SJSA1 (cell line): ENCODE results near the gene PHLDA2. TPM values are rescaled to one million over a fixed set of nuclear protein-coding genes. Genes with fewer than 3 reads are reported as not detected.

Experiments used
- DNase-seq, 2 experiments: peaks; one replicate each; pipeline ENCODE4 v3.0.0-alpha.2; 2015 to 2020; ENCODE audit warnings: low spot score in 2 of 2, low read depth in 1 of 2
- H3K27ac ChIP-seq: fragments of 250-450 bp; sonication (Bioruptor Pico); 2 replicates; pipeline ENCODE4 v1.5.1; 2020; ENCODE audit warnings: mild to moderate bottlenecking, moderate library complexity
- H3K27me3 ChIP-seq: fragments of 250-450 bp; sonication (Bioruptor Pico); replicated peaks from 2 replicates; pipeline ENCODE4 v1.5.1; 2020; ENCODE audit warnings: mild to moderate bottlenecking, moderate library complexity
- H3K36me3 ChIP-seq: fragments of 250-450 bp; sonication (Bioruptor Pico); 2 replicates; pipeline ENCODE4 v1.5.1; 2020; ENCODE audit warnings: mild to moderate bottlenecking
- H3K4me1 ChIP-seq: fragments of 250-450 bp; sonication (Bioruptor Pico); replicated peaks from 2 replicates; pipeline ENCODE4 v1.6.1; 2021; ENCODE audit warnings: mild to moderate bottlenecking
- H3K4me3 ChIP-seq: fragments of 250-450 bp; sonication (Bioruptor Pico); 2 replicates; pipeline ENCODE4 v1.5.1; 2020; ENCODE audit warnings: mild to moderate bottlenecking
- H3K9me3 ChIP-seq: fragments of 250-450 bp; sonication (Bioruptor Pico); replicated peaks from 2 replicates; pipeline ENCODE4 v1.5.1; 2020; ENCODE audit warnings: mild to moderate bottlenecking
- total RNA-seq: library from RNA; depleted of rRNA; stranded (reverse); fragments of >200 nt; shearing (Covaris generic); gene quantifications from 2 replicates; pipeline ENCODE4 v1.2.3, GENCODE V29; 2014; rRNA removed

PHLDA2 gene
- total RNA-seq, result 28.0 and 34.6 TPM in 2 replicates

GRCh38 chr11:2928605-2929530 lies at the start of gene PHLDA2:
Gene PHLDA2 (minus strand): TSS chr11:2929420. CDS start chr11:2929364, 56 bp downstream.
- Histone ChIP-seq H3K9me3 (no peaks in the 10 kb centered on the region), H3K4me3 (peak within 1 kb of the TSS; percentile 58), H3K27ac (peak within 1 kb of the TSS; percentile 72), H3K36me3 (peaks cover 15% of the 10 kb centered on the region), H3K4me1 (peaks cover 54% of the 10 kb centered on the region), H3K27me3 (no peaks in the 10 kb centered on the region)
- DNase-seq, result peak; percentile 78 to 87

GRCh38 chr11:2977113-2977512 lies 47.9 kb upstream of the PHLDA2 start:
- no peak for DNase-seq
- H3K27me3 ChIP-seq, result no peaks in the 10 kb centered on the region
- no peak overlapping the region for H3K27ac ChIP-seq
- no peaks in the 10 kb centered on the region for H3K4me1 ChIP-seq
- H3K9me3 ChIP-seq, result no peaks in the 10 kb centered on the region
- H3K36me3 ChIP-seq, result peaks cover 88% of the 10 kb centered on the region
- H3K4me3 ChIP-seq, result no peak overlapping the region

GRCh38 chr11:2976294-2977063 lies 47.3 kb upstream of the PHLDA2 start:
- Histone ChIP-seq H3K36me3 (peaks cover 88% of the 10 kb centered on the region), H3K27me3 (no peaks in the 10 kb centered on the region), H3K9me3 (no peaks in the 10 kb centered on the region), H3K4me3 (no peak overlapping the region), H3K4me1 (no peaks in the 10 kb centered on the region), H3K27ac (no peak overlapping the region)
- DNase-seq, result no peak

DNA sequence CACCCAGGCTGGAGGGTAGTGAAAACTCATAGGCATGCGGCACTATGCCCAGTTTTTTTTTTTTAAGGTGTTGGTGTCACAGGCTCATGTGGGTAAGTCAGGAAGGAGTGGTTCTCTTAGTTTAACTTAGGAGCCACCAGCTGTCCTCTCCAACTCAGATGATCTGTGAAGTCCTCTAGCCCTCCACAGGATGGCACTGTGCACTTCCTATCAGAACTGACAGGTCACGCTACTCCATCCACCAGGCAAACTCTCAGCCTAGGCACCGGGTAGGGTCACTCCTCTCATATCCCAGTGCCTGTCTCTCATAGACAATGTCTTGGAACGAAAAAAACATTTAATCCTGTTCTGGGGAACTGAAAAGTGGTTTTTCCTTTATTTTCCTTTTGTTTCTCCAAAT lies 46.4 kb upstream of the PHLDA2 start:
- H3K9me3 ChIP-seq, result no peaks in the 10 kb centered on the region
- no peaks in the 10 kb centered on the region for H3K27me3 ChIP-seq
- no peak overlapping the region for H3K4me3 ChIP-seq
- peaks cover 94% of the 10 kb centered on the region for H3K36me3 ChIP-seq
- no peaks in the 10 kb centered on the region for H3K4me1 ChIP-seq
- no peak overlapping the region for H3K27ac ChIP-seq
- DNase-seq, result no peak

DNA sequence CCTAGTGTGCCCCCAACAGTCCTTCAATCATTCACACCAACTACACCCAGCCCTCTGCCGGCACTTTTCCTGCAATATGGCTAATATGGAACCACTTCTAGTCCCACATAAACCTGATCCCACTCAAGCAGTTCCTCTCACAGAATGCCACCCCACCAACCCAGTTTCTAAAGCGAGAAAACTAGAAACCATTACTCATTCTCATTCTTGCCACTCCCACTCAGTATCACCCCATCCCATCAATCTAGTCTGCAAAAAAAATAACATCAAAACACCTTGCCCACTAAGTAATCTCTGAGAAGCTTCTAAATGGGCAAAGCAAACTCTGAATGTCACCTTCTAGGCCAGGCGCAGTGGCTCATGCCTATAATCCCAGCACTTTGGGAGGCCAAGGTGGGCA lies 45.1 kb upstream of the PHLDA2 start:
- H3K36me3 ChIP-seq, result peaks cover 100% of the 10 kb centered on the region
- no peak overlapping the region for H3K4me3 ChIP-seq
- H3K27ac ChIP-seq, result no peak overlapping the region
- no peak for DNase-seq
- H3K9me3 ChIP-seq, result no peaks in the 10 kb centered on the region
- no peaks in the 10 kb centered on the region for H3K4me1 ChIP-seq
- H3K27me3 ChIP-seq, result no peaks in the 10 kb centered on the region

DNA sequence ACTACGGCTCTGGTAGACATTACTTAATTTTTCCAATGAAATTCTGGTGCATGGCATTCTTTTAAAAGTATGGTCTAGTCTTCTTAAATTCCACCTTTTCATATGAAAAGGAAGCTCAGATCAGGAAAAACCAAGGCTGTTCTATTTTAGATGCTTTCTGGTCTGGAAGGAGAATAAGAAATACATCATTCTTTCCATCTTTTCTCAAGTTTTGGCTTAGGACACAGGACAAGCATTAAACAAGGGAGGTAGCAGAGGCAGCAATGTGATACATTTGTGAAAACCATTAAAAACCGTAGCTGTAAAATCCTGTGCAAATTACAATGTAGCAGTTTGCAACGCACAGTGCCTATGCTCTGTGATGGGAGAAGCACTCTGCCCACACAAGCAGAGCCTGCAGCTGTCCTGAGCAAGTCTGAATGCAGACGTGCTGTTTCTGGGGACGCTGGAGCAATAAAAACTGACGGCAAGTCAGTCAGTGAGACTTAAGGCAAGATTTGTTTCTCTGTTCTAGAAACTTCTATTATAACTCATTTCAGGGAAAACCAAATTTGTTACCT lies 39.2 kb upstream of the PHLDA2 start:
- no peaks in the 10 kb centered on the region for H3K27me3 ChIP-seq
- no peak overlapping the region for H3K27ac ChIP-seq
- H3K9me3 ChIP-seq, result no peaks in the 10 kb centered on the region
- no peak for DNase-seq
- H3K4me1 ChIP-seq, result no peaks in the 10 kb centered on the region
- H3K36me3 ChIP-seq, result peaks cover 100% of the 10 kb centered on the region
- H3K4me3 ChIP-seq, result no peak overlapping the region

DNA sequence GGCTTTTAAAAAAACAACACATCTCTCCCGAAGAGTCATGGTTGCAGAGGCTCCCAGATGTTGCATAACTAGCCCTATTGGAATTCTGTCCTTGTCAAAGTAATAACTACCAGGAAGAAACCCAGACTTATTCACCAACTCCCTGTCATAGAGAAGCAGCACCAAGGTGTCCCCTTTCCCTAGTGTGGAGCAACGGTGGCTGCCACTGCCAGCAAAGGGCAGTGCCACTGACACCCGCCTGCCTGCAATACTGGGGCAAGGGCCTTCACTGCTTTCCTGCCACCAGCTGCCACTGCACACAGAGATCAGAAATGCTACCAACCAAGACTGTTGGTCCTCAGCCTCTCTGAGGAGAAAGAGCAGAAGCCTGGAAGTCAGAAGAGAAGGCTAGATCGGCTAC lies 35.6 kb upstream of the PHLDA2 start:
- DNase-seq, result no peak
- peaks cover 98% of the 10 kb centered on the region for H3K36me3 ChIP-seq
- H3K27ac ChIP-seq, result no peak overlapping the region
- no peaks in the 10 kb centered on the region for H3K4me1 ChIP-seq
- H3K4me3 ChIP-seq, result no peak overlapping the region
- no peaks in the 10 kb centered on the region for H3K9me3 ChIP-seq
- H3K27me3 ChIP-seq, result no peaks in the 10 kb centered on the region

DNA sequence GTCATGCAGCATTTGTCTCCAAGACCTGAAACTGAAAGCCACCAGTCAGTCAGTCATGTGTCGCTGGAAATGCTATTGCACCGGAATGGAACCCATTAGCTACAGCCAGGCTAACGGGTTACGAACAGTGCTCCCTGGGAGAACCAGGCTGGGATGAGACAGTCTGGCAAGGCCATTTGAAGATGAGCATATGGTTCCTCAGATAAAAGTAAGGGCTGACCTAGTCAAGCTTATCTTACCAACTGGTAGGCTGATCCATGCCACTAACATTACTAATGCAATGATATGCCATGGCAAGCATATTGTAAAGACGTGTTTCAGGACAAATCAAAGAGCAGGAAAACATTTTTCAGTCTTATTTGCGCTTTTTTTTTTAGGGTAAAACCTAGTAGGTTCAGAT lies 34.5 kb upstream of the PHLDA2 start:
- H3K4me1 ChIP-seq, result no peaks in the 10 kb centered on the region
- H3K4me3 ChIP-seq, result no peak overlapping the region
- no peak for DNase-seq
- H3K27ac ChIP-seq, result no peak overlapping the region
- H3K36me3 ChIP-seq, result peaks cover 98% of the 10 kb centered on the region
- H3K9me3 ChIP-seq, result no peaks in the 10 kb centered on the region
- H3K27me3 ChIP-seq, result no peaks in the 10 kb centered on the region

DNA sequence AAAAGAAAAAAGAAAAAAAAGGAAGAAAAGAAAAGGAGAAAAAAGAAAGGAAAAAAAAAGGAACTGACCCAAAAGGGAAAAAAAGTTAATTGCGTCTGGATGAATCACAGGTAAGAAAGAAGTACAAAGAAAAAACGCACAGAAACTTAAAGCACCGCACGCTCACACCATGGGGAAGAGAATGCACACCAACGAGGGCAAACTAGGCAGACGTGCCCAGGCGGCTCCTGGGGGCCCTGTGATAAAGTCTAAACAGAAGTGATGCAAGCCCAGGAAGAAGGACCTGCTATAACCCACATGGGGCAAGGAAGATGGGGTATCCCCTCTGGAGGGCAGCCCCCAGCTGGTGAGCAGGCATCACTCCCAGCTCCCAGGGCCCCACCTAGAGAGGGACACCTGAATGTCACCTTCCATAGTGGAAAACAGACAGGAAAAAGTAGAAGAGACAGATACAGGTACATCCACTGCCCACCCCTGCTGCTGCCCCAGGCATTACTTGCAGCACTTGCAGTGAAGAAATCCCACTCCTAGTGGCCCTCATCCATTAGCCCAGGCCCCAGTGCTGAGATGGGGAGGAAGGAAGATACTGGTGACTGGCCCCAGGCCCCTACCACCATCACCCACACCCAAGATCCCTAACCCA lies 34.0 kb upstream of the PHLDA2 start:
- Histone ChIP-seq H3K4me1 (no peaks in the 10 kb centered on the region), H3K9me3 (no peaks in the 10 kb centered on the region), H3K27ac (no peak overlapping the region), H3K27me3 (no peaks in the 10 kb centered on the region), H3K4me3 (no peak overlapping the region), H3K36me3 (peaks cover 98% of the 10 kb centered on the region)
- DNase-seq, result no peak

GRCh38 chr11:2961080-2961479 lies 31.9 kb upstream of the PHLDA2 start:
- no peaks in the 10 kb centered on the region for H3K4me1 ChIP-seq
- H3K4me3 ChIP-seq, result no peak overlapping the region
- no peaks in the 10 kb centered on the region for H3K9me3 ChIP-seq
- H3K36me3 ChIP-seq, result peaks cover 98% of the 10 kb centered on the region
- no peak for DNase-seq
- no peak overlapping the region for H3K27ac ChIP-seq
- H3K27me3 ChIP-seq, result no peaks in the 10 kb centered on the region

- Histone ChIP-seq H3K4me1 (no peaks in the 10 kb centered on the region), H3K4me3 (no peak overlapping the region), H3K27ac (no peak overlapping the region), H3K27me3 (no peaks in the 10 kb centered on the region), H3K9me3 (no peaks in the 10 kb centered on the region), H3K36me3 (peaks cover 98% of the 10 kb centered on the region)
- DNase-seq, result no peak
These were observed 30.9 kb upstream of the PHLDA2 start for GRCh38 chr11:2960139-2960538.

GRCh38 chr11:2958251-2958650 lies 29.0 kb upstream of the PHLDA2 start:
- DNase-seq, result no peak
- no peaks in the 10 kb centered on the region for H3K27me3 ChIP-seq
- peaks cover 98% of the 10 kb centered on the region for H3K36me3 ChIP-seq
- H3K4me3 ChIP-seq, result no peak overlapping the region
- H3K27ac ChIP-seq, result no peak overlapping the region
- H3K9me3 ChIP-seq, result no peaks in the 10 kb centered on the region
- peaks cover 4% of the 10 kb centered on the region for H3K4me1 ChIP-seq

GRCh38 chr11:2955906-2956476 lies 26.8 kb upstream of the PHLDA2 start:
- Histone ChIP-seq H3K4me3 (no peak overlapping the region), H3K9me3 (no peaks in the 10 kb centered on the region; the same call in 1 of the 2 replicates), H3K36me3 (peaks cover 98% of the 10 kb centered on the region), H3K4me1 (peaks cover 26% of the 10 kb centered on the region), H3K27ac (no peak overlapping the region), H3K27me3 (no peaks in the 10 kb centered on the region)
- no peak for DNase-seq
